OCI-LY7 (cell line): ENCODE data around the gene ARGLU1. TPM values are rescaled to one million over a fixed set of nuclear protein-coding genes. Genes with fewer than 3 reads are reported as not detected.

Experiments
- BruUV-seq: library from RNA; stranded (reverse); fragments of 400-500 nt; replicated peaks from 2 replicates; lab custom pipeline; 2021; lab: Mats Ljungman, UMichigan
- CTCF ChIA-PET: fragments of 300-600 bp; sonication (Branson Sonifier 250); formaldehyde crosslinking; loops from one replicate; lab custom pipeline; 2022; ENCODE audit warnings: antibody characterized with exemption; ENCODE audit not compliant: unreplicated experiment; lab: Charles Lee
- POLR2A ChIA-PET: fragments of 300-600 bp; sonication (Branson Sonifier 250); formaldehyde crosslinking; loops from one replicate; lab custom pipeline; 2022; ENCODE audit warnings: antibody characterized with exemption; lab: Charles Lee
- DNase-seq: peaks from one replicate; pipeline ENCODE4 v3.0.0-alpha.2; 2015; ENCODE audit warnings: low spot score
- H2AFZ ChIP-seq: fragments of 200-600 bp; sonication (generic), shearing (Covaris generic); 2 replicates; pipeline ENCODE4 v1.6.1; 2014; ENCODE audit warnings: mild to moderate bottlenecking, antibody characterized with exemption, low read length, moderate library complexity
- H3K27ac ChIP-seq: fragments of 200-600 bp; sonication (generic); 2 replicates; pipeline ENCODE4 v1.5.1; 2014; ENCODE audit warnings: mixed run types, low read depth, mild to moderate bottlenecking, moderate library complexity, low read length, inconsistent platforms; ENCODE audit not compliant: poor library complexity, severe bottlenecking
- H3K36me3 ChIP-seq: fragments of 200-600 bp; sonication (generic); 2 replicates; pipeline ENCODE4 v1.6.1; 2014; ENCODE audit warnings: mild to moderate bottlenecking, antibody characterized with exemption, low read length, moderate library complexity, mixed read lengths; ENCODE audit not compliant: insufficient read depth
- H3K4me1 ChIP-seq: fragments of 200-600 bp; sonication (generic); 2 replicates; pipeline ENCODE4 v1.5.1; 2014; ENCODE audit warnings: mild to moderate bottlenecking, low read length; ENCODE audit not compliant: insufficient read depth, poor library complexity, severe bottlenecking
- H3K4me2 ChIP-seq: fragments of 200-600 bp; sonication (generic); 2 replicates; pipeline ENCODE4 v1.6.1; 2014; ENCODE audit warnings: mild to moderate bottlenecking, low read length
- H3K4me3 ChIP-seq: fragments of 200-600 bp; sonication (generic); 2 replicates; pipeline ENCODE4 v1.5.1; 2014; ENCODE audit warnings: mild to moderate bottlenecking, low read depth, low read length; ENCODE audit not compliant: poor library complexity, severe bottlenecking
- H3K79me2 ChIP-seq: fragments of 200-600 bp; sonication (generic); 2 replicates; pipeline ENCODE4 v1.6.1; 2016; ENCODE audit warnings: low read depth, mild to moderate bottlenecking, low read length, moderate library complexity, mixed read lengths; ENCODE audit not compliant: insufficient read depth
- H3K9me2 ChIP-seq: fragments of 200-600 bp; sonication (generic); 2 replicates; pipeline ENCODE4 v1.6.1; 2016; ENCODE audit warnings: mild to moderate bottlenecking, low read length, mixed read lengths; ENCODE audit not compliant: insufficient read depth
- H3K9me3 ChIP-seq: fragments of 200-600 bp; sonication (generic); 2 replicates; pipeline ENCODE4 v1.6.1; 2014; ENCODE audit warnings: mild to moderate bottlenecking, mixed run types, low read length, mixed read lengths
- H4K20me1 ChIP-seq: fragments of 200-600 bp; sonication (generic); 2 replicates; pipeline ENCODE4 v1.6.1; 2014; ENCODE audit warnings: mild to moderate bottlenecking, antibody characterized with exemption, low read length, moderate library complexity, mixed read lengths; ENCODE audit not compliant: insufficient read depth
- CTCF ChIP-seq: fragments of 200-600 bp; sonication (generic); conservative IDR thresholded peaks from 2 replicates; pipeline ENCODE4 v1.5.1; 2014; ENCODE audit warnings: mild to moderate bottlenecking, antibody characterized with exemption, low read length, moderate library complexity, mixed read lengths
- EZH2phosphoT487 ChIP-seq: fragments of 200-600 bp; sonication (generic); IDR thresholded peaks from 2 replicates; pipeline ENCODE4 v1.6.1; 2018; ENCODE audit warnings: low read depth, borderline replicate concordance, mild to moderate bottlenecking, mixed run types, antibody characterized with exemption, low read length, moderate library complexity, mixed read lengths
- intact Hi-C: fragments of 100-400 bp; cut with micrococcal nuclease; formaldehyde crosslinking; loops from one replicate; pipeline ENCODE4 v1.10.0; 2022; ENCODE audit not compliant: unreplicated experiment
- total RNA-seq, 2 experiments: library from RNA; depleted of rRNA in 1 of 2; stranded (reverse); fragments of >200 nt in 1 of 2; shearing (Covaris generic) in 1 of 2; gene quantifications; 2 replicates each; pipeline ENCODE4 v1.2.3, GENCODE V29; 2014 to 2022

The ARGLU1 gene
- total RNA-seq, 2 experiments from 2014 or later: 71.6 to 71.9 TPM

DNA sequence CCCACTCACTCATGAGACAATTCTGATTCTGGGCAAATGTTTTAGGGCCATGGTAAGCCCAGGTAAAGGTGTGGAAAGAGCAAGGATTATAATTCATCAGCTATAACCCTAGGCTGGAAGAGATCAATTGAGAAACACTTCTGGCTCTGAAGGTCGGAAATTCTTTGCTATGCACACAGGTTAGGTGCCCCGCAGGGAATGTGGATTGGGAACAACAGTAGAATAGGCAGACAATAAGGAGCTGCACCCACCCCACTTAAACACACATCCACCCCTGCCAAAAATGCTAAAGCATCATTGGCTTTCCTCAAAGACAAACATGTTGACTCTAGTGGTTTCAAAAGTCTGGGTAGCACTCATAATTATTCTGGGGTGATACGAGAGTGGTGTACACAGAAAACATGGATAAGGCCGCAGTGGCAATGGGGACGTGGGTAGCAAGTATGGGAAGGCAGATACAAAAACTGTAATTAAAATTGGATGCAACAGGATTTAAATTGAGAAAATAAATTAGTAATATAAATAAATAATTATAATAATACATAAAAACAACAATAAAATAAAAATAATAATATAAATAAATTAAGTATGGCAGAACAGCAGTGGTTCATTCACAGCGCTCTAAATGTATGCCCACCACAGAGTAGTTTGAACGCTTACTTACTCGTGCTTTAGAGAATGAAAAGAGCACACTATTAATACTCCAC lies 41.0 kb downstream of the ARGLU1 start:
- Histone ChIP-seq H3K4me3 (no peak overlapping the region), H3K4me2 (no peak overlapping the region), H3K9me2 (no peaks in the 10 kb centered on the region), H3K27ac (no peak overlapping the region), H3K9me3 (no peaks in the 10 kb centered on the region), H3K4me1 (no peaks in the 10 kb centered on the region), H3K36me3 (no peaks in the 10 kb centered on the region), H2AFZ (no peak overlapping the region), H3K79me2 (no peaks in the 10 kb centered on the region), H4K20me1 (no peaks in the 10 kb centered on the region)
- no peak for TF ChIP-seq CTCF
- TF ChIP-seq EZH2phosphoT487: no peak
- CTCF ChIA-PET: no interaction called here
- intact Hi-C loops: no loop called here
- BruUV-seq: no TSS peak
- no peak for DNase-seq
- POLR2A ChIA-PET: no interaction called here

DNA sequence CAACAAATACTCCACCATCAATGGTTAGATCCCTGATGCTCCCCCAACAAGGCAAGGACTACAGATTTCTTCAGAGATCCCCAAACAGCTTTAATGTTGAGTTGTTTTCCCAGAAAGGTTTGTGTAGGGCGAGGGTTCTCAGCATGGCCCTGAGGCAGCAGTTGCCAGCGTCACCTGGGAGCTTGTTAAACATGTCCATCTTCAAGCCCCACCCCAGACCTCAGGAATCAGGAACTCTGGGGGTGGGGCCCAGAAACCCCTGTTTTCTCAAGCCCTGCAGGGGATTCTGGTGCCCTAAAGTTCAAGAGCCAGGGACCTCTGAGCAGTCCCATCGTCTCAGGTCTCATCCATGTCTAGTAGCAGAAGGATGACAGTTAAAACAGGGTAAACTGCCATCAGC lies 42.1 kb downstream of the ARGLU1 start:
- Histone ChIP-seq H3K27ac (no peak overlapping the region), H3K4me3 (no peak overlapping the region), H3K9me3 (no peaks in the 10 kb centered on the region), H4K20me1 (no peaks in the 10 kb centered on the region), H3K4me2 (no peak overlapping the region), H3K4me1 (no peaks in the 10 kb centered on the region), H3K79me2 (no peaks in the 10 kb centered on the region), H3K9me2 (no peaks in the 10 kb centered on the region), H3K36me3 (no peaks in the 10 kb centered on the region), H2AFZ (no peak overlapping the region)
- intact Hi-C loops: no loop called here
- CTCF ChIA-PET: interaction anchor here (0.8 kb wide), 1 partner anchor 10 kb away, joined by 4 read pairs; no protein-coding TSS in a partner anchor
- TF ChIP-seq EZH2phosphoT487 (no peak), CTCF (no peak)
- BruUV-seq: no TSS peak
- no peak for DNase-seq
- POLR2A ChIA-PET: no interaction called here

DNA sequence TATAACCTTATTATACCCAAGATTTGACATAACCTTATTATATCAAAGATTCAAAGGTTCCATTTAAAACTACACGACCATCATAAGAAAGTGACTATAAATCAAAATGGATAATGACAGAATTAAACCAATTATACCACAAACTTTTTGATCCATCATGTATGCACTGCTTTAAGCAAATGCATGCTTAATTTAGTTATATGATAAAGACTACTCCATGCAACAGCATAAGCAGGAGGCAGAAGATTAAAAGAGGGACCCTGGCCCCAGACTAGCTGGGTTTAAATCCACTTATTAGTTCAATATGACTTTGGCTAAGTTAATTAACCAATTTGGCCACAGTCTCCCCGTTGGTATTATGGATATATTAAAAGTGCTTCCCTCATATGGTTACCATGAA lies 43.8 kb downstream of the ARGLU1 start:
- no peaks in the 10 kb centered on the region for H3K79me2 ChIP-seq

More for the DNA sequence above, 43.8 kb downstream of the ARGLU1 start:
- H3K4me1 ChIP-seq: no peaks in the 10 kb centered on the region
- no peak for DNase-seq
- H3K27ac ChIP-seq: no peak overlapping the region
- H3K4me2 ChIP-seq: no peak overlapping the region
- no peak overlapping the region for H3K4me3 ChIP-seq
- H4K20me1 ChIP-seq: no peaks in the 10 kb centered on the region
- TF ChIP-seq CTCF (no peak), EZH2phosphoT487 (no peak)
- intact Hi-C loops: no loop called here
- no peak overlapping the region for H2AFZ ChIP-seq
- CTCF ChIA-PET: no interaction called here
- H3K36me3 ChIP-seq: no peaks in the 10 kb centered on the region
- H3K9me3 ChIP-seq: no peaks in the 10 kb centered on the region
- no peaks in the 10 kb centered on the region for H3K9me2 ChIP-seq
- BruUV-seq: no TSS peak
- POLR2A ChIA-PET: no interaction called here
